Neuronal stem cell (in vitro differentiated cells): Measurements from ENCODE around the gene TMEM247.

ENCODE experiments used
- DNase-seq: peaks from one replicate; pipeline ENCODE4 v3.0.0-alpha.2; 2013; ENCODE audit warnings: low spot score
- H2AFZ ChIP-seq: one replicate; pipeline ENCODE4 v1.6.1; 2013; ENCODE audit warnings: mild to moderate bottlenecking, low read length, inconsistent platforms
- H2AK5ac ChIP-seq: 2 replicates; pipeline ENCODE4 v1.6.1; 2013; ENCODE audit warnings: low read depth, mild to moderate bottlenecking, inconsistent platforms, low read length, moderate library complexity, mixed read lengths
- H2BK120ac ChIP-seq: 2 replicates; pipeline ENCODE4 v1.6.1; 2013; ENCODE audit warnings: low read depth, mild to moderate bottlenecking, inconsistent platforms, low read length, moderate library complexity, mixed read lengths
- H2BK12ac ChIP-seq: one replicate; pipeline ENCODE4 v1.6.1; 2013; ENCODE audit warnings: low read length, inconsistent platforms
- H2BK15ac ChIP-seq: 2 replicates; pipeline ENCODE4 v1.6.1; 2013; ENCODE audit warnings: mild to moderate bottlenecking, low read length, inconsistent platforms, mixed read lengths
- H2BK5ac ChIP-seq: one replicate; pipeline ENCODE4 v1.6.1; 2013; ENCODE audit warnings: inconsistent platforms, mild to moderate bottlenecking, low read length, moderate library complexity
- H3K14ac ChIP-seq: one replicate; pipeline ENCODE4 v1.6.1; 2013; ENCODE audit warnings: low read length, inconsistent platforms
- H3K18ac ChIP-seq: 2 replicates; pipeline ENCODE4 v1.6.1; 2013; ENCODE audit warnings: low read length, inconsistent platforms
- H3K23ac ChIP-seq: 2 replicates; pipeline ENCODE4 v1.6.1; 2013; ENCODE audit warnings: low read depth, mild to moderate bottlenecking, mixed read lengths, low read length, inconsistent platforms; ENCODE audit not compliant: poor library complexity
- H3K27ac ChIP-seq: replicated peaks from 3 replicates; pipeline ENCODE4 v1.5.1; 2013; ENCODE audit warnings: low read length, inconsistent platforms
- H3K27me3 ChIP-seq, 3 experiments: 2 replicates each; pipeline ENCODE4 v1.6.1; 2013; ENCODE audit warnings: low read length in 3 of 3, mild to moderate bottlenecking in 2 of 3, inconsistent platforms in 1 of 3, low read depth in 1 of 3, mixed read lengths in 1 of 3, moderate library complexity in 1 of 3; ENCODE audit not compliant: control insufficient read depth in 3 of 3, insufficient read depth in 3 of 3
- H3K36me3 ChIP-seq, 2 donors: replicated peaks in 1 of 2; 2 replicates each; pipeline ENCODE4 v1.6.1; 2013; ENCODE audit warnings: low read length in 2 of 2; ENCODE audit not compliant: control insufficient read depth in 2 of 2, insufficient read depth in 2 of 2
- H3K4ac ChIP-seq: 2 replicates; pipeline ENCODE4 v1.6.1; 2013; ENCODE audit warnings: inconsistent platforms, mild to moderate bottlenecking, low read length, moderate library complexity
- H3K4me1 ChIP-seq, 2 donors: 1 replicate in 1 of 2; 2 replicates in 1 of 2; pipeline ENCODE4 v1.6.1; 2013; ENCODE audit warnings: low read length in 2 of 2, low read depth in 1 of 2; ENCODE audit not compliant: control insufficient read depth in 2 of 2, insufficient read depth in 1 of 2
- H3K4me2 ChIP-seq: one replicate; pipeline ENCODE4 v1.6.1; 2013; ENCODE audit warnings: mild to moderate bottlenecking, low read length, inconsistent platforms; ENCODE audit not compliant: insufficient read depth, poor library complexity, severe bottlenecking
- H3K4me3 ChIP-seq, 2 donors: 2 replicates each; pipeline ENCODE4 v1.5.1; 2013; ENCODE audit warnings: low read length in 2 of 2, mild to moderate bottlenecking in 2 of 2, inconsistent platforms in 1 of 2, moderate library complexity in 1 of 2
- H3K79me1 ChIP-seq: one replicate; pipeline ENCODE4 v1.6.1; 2013; ENCODE audit warnings: low read depth, mild to moderate bottlenecking, inconsistent platforms, low read length, moderate library complexity
- H3K9ac ChIP-seq: one replicate; pipeline ENCODE4 v1.6.1; 2013; ENCODE audit warnings: mild to moderate bottlenecking, low read depth, low read length, inconsistent platforms; ENCODE audit not compliant: poor library complexity
- H3K9me3 ChIP-seq, 2 donors: replicated peaks in 1 of 2; 2 replicates each; pipeline versions ENCODE3 to v1.6.1; 2013; ENCODE audit warnings: low read length in 2 of 2, mild to moderate bottlenecking in 2 of 2, inconsistent platforms in 1 of 2, low read depth in 1 of 2, mixed read lengths in 1 of 2, moderate library complexity in 1 of 2; ENCODE audit not compliant: control insufficient read depth in 2 of 2, insufficient read depth in 1 of 2
- H4K8ac ChIP-seq: one replicate; pipeline ENCODE4 v1.6.1; 2013; ENCODE audit warnings: low read depth, mild to moderate bottlenecking, inconsistent platforms, low read length, moderate library complexity
- H4K91ac ChIP-seq: one replicate; pipeline ENCODE4 v1.6.1; 2013; ENCODE audit warnings: low read length, low read depth, mild to moderate bottlenecking, inconsistent platforms; ENCODE audit not compliant: poor library complexity
- WGBS, 2 donors: extraction: QIAGEN DNeasy Blood & Tissue Kit; methylation state at CpG; one replicate each; pipeline ENCODE4 v1.1.7; 2013; ENCODE audit warnings: missing lambda C conversion rate in 2 of 2, mixed read lengths in 1 of 2; ENCODE audit not compliant: insufficient read length in 2 of 2, insufficient replicate concordance in 1 of 2; ENCODE audit errors: extremely low coverage in 2 of 2; 5-methylcytosine and 5-hydroxymethylcytosine counted together

TMEM247 gene

DNA sequence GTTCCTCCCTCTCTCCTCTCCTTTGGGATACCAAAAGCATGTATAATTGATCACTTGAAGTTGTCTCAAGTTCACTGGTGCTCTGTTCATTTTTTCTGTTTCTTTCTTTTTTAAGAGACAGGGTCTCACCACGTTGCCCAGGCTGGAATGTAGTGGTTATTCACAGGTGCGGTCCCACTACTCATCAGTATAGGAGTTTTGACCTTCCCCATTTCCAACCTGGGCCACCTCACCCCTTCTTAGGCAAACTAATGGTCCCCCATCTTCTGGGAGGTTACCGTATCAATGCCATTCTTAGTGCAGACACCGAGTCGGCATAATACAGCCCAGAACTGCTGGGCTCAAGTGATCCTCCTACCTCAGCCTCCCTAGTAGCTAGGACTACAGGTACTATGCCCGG, 31.3 kb upstream of the TMEM247 start:
- Histone ChIP-seq H3K27me3 (no peaks in the 10 kb centered on the region), H3K36me3 (no peaks in the 10 kb centered on the region), H3K4me1 (no peaks in the 10 kb centered on the region), H3K18ac (no peak overlapping the region), H2AFZ (no peak overlapping the region), H3K23ac (no peak overlapping the region), H3K14ac (no peak overlapping the region), H3K4ac (no peak overlapping the region), H2BK12ac (no peak overlapping the region), H3K9me3 (no peaks in the 10 kb centered on the region), H3K79me1 (no peaks in the 10 kb centered on the region), H3K9ac (no peak overlapping the region), H3K27ac (no peak overlapping the region), H2BK120ac (no peak overlapping the region), H3K4me2 (no peak overlapping the region), H2BK5ac (no peak overlapping the region), H2AK5ac (no peak overlapping the region), H3K4me3 (no peak overlapping the region), H4K8ac (no peak overlapping the region), H4K91ac (no peak overlapping the region), H2BK15ac (no peak overlapping the region)
- no CpG with 5 or more reads among the region's 6 CpGs for WGBS, 2 donors
- no peak for DNase-seq

DNA sequence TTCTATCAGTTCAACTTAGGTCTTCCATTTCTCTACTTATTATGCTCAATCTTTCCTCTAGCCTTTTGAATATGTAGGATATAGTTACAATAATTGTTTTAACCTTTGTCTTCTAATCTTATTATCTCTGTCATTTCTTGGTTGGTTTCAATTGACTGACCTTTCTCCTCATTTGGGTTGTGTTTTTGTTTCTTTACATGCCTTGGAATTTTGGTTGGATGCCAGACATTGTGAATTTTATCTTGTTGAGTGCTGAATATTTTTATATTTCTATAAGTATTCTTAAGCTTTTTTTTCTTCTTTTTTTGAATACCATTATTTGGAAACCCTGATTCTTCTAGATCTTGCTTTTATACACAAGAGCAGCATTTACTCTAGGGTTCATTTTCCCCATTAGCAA, 30.7 kb upstream of the TMEM247 start:
- H3K4me2 ChIP-seq, result no peak overlapping the region
- H4K91ac ChIP-seq, result no peak overlapping the region
- no peak overlapping the region for H3K4me3 ChIP-seq
- no peak overlapping the region for H3K18ac ChIP-seq
- no peaks in the 10 kb centered on the region for H3K79me1 ChIP-seq
- no peaks in the 10 kb centered on the region for H3K9me3 ChIP-seq
- no peak for DNase-seq
- H3K27ac ChIP-seq, result no peak overlapping the region
- H3K4ac ChIP-seq, result no peak overlapping the region
- no peak overlapping the region for H3K23ac ChIP-seq
- H3K14ac ChIP-seq, result no peak overlapping the region
- no peak overlapping the region for H4K8ac ChIP-seq
- no peaks in the 10 kb centered on the region for H3K27me3 ChIP-seq
- no peak overlapping the region for H2BK15ac ChIP-seq
- no peak overlapping the region for H3K9ac ChIP-seq
- H2BK120ac ChIP-seq, result no peak overlapping the region
- no peak overlapping the region for H2AFZ ChIP-seq
- H2BK5ac ChIP-seq, result no peak overlapping the region
- no peak overlapping the region for H2AK5ac ChIP-seq
- H3K36me3 ChIP-seq, result no peaks in the 10 kb centered on the region
- no peaks in the 10 kb centered on the region for H3K4me1 ChIP-seq
- H2BK12ac ChIP-seq, result no peak overlapping the region

DNA sequence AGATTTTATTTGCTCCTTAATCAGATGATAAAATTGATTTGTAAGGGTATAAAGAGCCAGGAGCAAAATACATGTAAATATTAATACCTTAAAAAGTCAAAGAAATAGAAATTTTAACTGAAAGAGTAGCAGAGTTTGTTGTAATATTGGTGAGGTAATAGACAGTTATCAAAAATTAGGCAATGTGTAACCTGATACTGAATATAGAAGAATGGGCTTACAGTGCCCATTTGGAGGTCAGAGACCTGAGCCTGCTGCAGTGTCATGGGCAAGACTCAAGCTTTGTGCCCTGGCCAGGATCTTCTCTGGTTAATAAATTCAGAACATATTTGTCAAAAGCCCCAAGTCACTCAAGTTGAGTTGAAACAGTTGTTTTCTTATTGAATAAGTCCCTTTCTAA, 29.7 kb upstream of the TMEM247 start:
- no peak overlapping the region for H2BK5ac ChIP-seq
- no peaks in the 10 kb centered on the region for H3K9me3 ChIP-seq
- H3K23ac ChIP-seq, result no peak overlapping the region
- no peak overlapping the region for H4K91ac ChIP-seq
- no peaks in the 10 kb centered on the region for H3K4me1 ChIP-seq
- H2AFZ ChIP-seq, result no peak overlapping the region
- peak overlapping the region; percentile 3 for H3K4me2 ChIP-seq
- no peaks in the 10 kb centered on the region for H3K36me3 ChIP-seq
- no peak overlapping the region for H2BK15ac ChIP-seq
- H3K14ac ChIP-seq, result no peak overlapping the region
- no peak overlapping the region for H3K18ac ChIP-seq
- H3K27ac ChIP-seq, result no peak overlapping the region
- H3K4ac ChIP-seq, result no peak overlapping the region
- no peak for DNase-seq
- no peak overlapping the region for H4K8ac ChIP-seq
- H3K79me1 ChIP-seq, result no peaks in the 10 kb centered on the region
- H2BK120ac ChIP-seq, result no peak overlapping the region
- H3K9ac ChIP-seq, result no peak overlapping the region
- H3K27me3 ChIP-seq, result no peaks in the 10 kb centered on the region
- no peak overlapping the region for H2BK12ac ChIP-seq
- no peak overlapping the region for H2AK5ac ChIP-seq
- no peak overlapping the region for H3K4me3 ChIP-seq

DNA sequence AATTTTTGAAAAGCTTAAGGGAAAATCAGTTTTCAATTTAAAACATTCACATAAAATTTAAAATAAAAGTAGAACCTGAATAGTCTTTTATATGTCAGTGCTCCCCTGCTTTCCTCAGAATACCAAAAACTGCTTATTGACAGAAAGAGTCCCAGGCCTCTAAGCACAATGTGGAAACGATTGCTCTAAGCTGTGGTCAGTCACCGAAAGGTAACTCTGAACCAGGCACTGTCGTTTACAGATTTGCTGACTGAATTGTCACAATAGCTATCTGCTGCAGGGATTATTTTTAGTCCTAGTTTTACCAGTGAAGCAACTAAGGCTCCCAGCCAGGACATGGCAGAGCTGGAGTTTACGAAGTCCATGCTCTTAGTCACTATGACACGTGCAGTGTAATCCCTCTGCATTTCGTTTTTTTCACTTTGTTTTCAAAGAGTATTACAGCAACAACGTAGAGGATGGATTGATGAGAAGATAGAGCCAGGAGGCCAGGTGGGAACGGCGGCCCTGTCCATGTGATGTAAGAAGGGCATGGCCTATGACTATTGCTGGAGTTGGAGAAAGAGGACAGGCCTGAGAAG, 28.1 kb upstream of the TMEM247 start:
- no peak overlapping the region for H2BK12ac ChIP-seq
- WGBS, 2 donors, result no CpG with 5 or more reads among the region's 9 CpGs
- H3K4me1 ChIP-seq, result no peaks in the 10 kb centered on the region
- no peak overlapping the region for H3K4me2 ChIP-seq
- H3K79me1 ChIP-seq, result no peaks in the 10 kb centered on the region
- no peak overlapping the region for H4K8ac ChIP-seq
- H3K36me3 ChIP-seq, result no peaks in the 10 kb centered on the region
- H3K4ac ChIP-seq, result no peak overlapping the region
- H3K14ac ChIP-seq, result no peak overlapping the region
- no peak overlapping the region for H2BK5ac ChIP-seq
- no peaks in the 10 kb centered on the region for H3K27me3 ChIP-seq
- no peak for DNase-seq
- no peak overlapping the region for H2AFZ ChIP-seq
- peaks cover 0 to 1% of the 10 kb centered on the region in 2 donors for H3K9me3 ChIP-seq
- H3K9ac ChIP-seq, result no peak overlapping the region
- no peak overlapping the region for H3K27ac ChIP-seq
- no peak overlapping the region for H2AK5ac ChIP-seq
- no peak overlapping the region for H4K91ac ChIP-seq
- H3K4me3 ChIP-seq, result no peak overlapping the region
- no peak overlapping the region for H2BK120ac ChIP-seq
- H3K18ac ChIP-seq, result no peak overlapping the region
- H3K23ac ChIP-seq, result no peak overlapping the region
- no peak overlapping the region for H2BK15ac ChIP-seq
